K562 (cell line): Measurements from ENCODE around the gene DAB1. TPM values are rescaled to one million over a fixed set of nuclear protein-coding genes. Genes with fewer than 3 reads are reported as not detected.
A peak's percentile ranks its signal among the peaks of the same experiment; 100 is the strongest.

Source experiments
- ATAC-seq: fragments of 200-7000 bp; cut with Tn5 transposase; 3 replicates; pipeline ENCODE4 v1.9.1; 2020; ENCODE audit warnings: moderate library complexity
- BruUV-seq: library from RNA; stranded (reverse); fragments of 400-500 nt; replicated peaks from 2 replicates; lab custom pipeline; 2021; lab: Mats Ljungman, UMichigan
- CTCF ChIA-PET: fragments of 300-600 bp; formaldehyde crosslinking; extraction: SDS; loops from one replicate; lab custom pipeline; 2021; ENCODE audit warnings: low intra/inter-chr PET ratio; lab: Yijun Ruan, JAX
- POLR2A ChIA-PET: fragments of 300-600, 350-650 bp; sonication (Branson Sonifier 250); formaldehyde crosslinking; extraction: SDS; loops from one replicate; lab custom pipeline; 2021; ENCODE audit warnings: antibody characterized with exemption, inconsistent platforms; lab: Yijun Ruan, JAX
- DNase-seq, 4 experiments: peaks; one replicate each; pipeline versions ENCODE4 v3.0.0 to v3.0.0-alpha.2; 2011 to 2018; ENCODE audit warnings: low spot score in 3 of 4, mixed read lengths in 3 of 4; ENCODE audit errors: extremely low read depth in 1 of 4
- FAIRE-seq: peaks from 2 replicates; lab custom pipeline; 2011; peaks lifted over from hg19 to GRCh38; lab: Jason Lieb, UNC
- H2AFZ ChIP-seq: 2 replicates; pipeline ENCODE4 v1.6.0; 2011; ENCODE audit warnings: low read depth, low read length, control low read depth, inconsistent platforms
- H3K27ac ChIP-seq: fragments of 200-600 bp; 3 replicates; pipeline ENCODE4 v1.8.0; 2011; ENCODE audit warnings: low read depth, mild to moderate bottlenecking, control low read depth, inconsistent platforms, low read length, moderate library complexity, mixed read lengths; ENCODE audit errors: extremely low read depth
- H3K27me3 ChIP-seq, 2 experiments: fragments of 300-600 bp in 1 of 2; 2 replicates in 1 of 2; 3 replicates in 1 of 2; pipeline versions ENCODE4 v1.6.0 to v1.8.0; 2011; ENCODE audit warnings: inconsistent platforms in 2 of 2, low read length in 2 of 2, mild to moderate bottlenecking in 1 of 2, mixed read lengths in 1 of 2, moderate library complexity in 1 of 2; ENCODE audit not compliant: control insufficient read depth in 2 of 2, insufficient read depth in 2 of 2
- H3K36me3 ChIP-seq: fragments of 300-600 bp; 3 replicates; pipeline ENCODE4 v1.8.0; 2011; ENCODE audit warnings: mild to moderate bottlenecking, low read length, inconsistent platforms; ENCODE audit not compliant: control insufficient read depth, insufficient read depth
- H3K4me1 ChIP-seq, 2 experiments: fragments of 200-600 bp in 1 of 2; replicated peaks in 1 of 2; 2 replicates in 1 of 2; 3 replicates in 1 of 2; pipeline versions ENCODE4 v1.5.1 to v1.8.0; 2011; ENCODE audit warnings: inconsistent platforms in 2 of 2, low read length in 2 of 2, mild to moderate bottlenecking in 1 of 2, mixed read lengths in 1 of 2, moderate library complexity in 1 of 2; ENCODE audit not compliant: control insufficient read depth in 2 of 2, insufficient read depth in 2 of 2
- H3K4me2 ChIP-seq: 2 replicates; pipeline ENCODE4 v1.6.1; 2011; ENCODE audit warnings: low read length, control low read depth, inconsistent platforms, mixed read lengths; ENCODE audit not compliant: insufficient read depth
- H3K4me3 ChIP-seq: fragments of 200-600 bp; sonication (generic), shearing (Covaris generic); 2 replicates; pipeline ENCODE4 v1.5.1; 2016; ENCODE audit warnings: control low read depth, inconsistent platforms
- H3K79me2 ChIP-seq: fragments of 200-600 bp; 3 replicates; pipeline ENCODE4 v1.8.0; 2011; ENCODE audit warnings: low read length, inconsistent platforms; ENCODE audit not compliant: control insufficient read depth, insufficient read depth
- H3K9ac ChIP-seq, 2 experiments: 2 replicates each; pipeline versions ENCODE4 v1.6.0 to v1.6.1; 2011; ENCODE audit warnings: low read depth in 2 of 2, low read length in 2 of 2, control low read depth in 1 of 2, inconsistent platforms in 1 of 2, mild to moderate bottlenecking in 1 of 2, mixed read lengths in 1 of 2; ENCODE audit not compliant: insufficient read depth in 1 of 2
- H3K9me1 ChIP-seq: one replicate; pipeline ENCODE4 v1.6.0; 2011; ENCODE audit warnings: inconsistent platforms, mild to moderate bottlenecking, low read length, moderate library complexity; ENCODE audit not compliant: control insufficient read depth, insufficient read depth
- H3K9me3 ChIP-seq: replicated peaks from 2 replicates; pipeline ENCODE4 v1.5.1; 2011; ENCODE audit warnings: low read depth, low read length, inconsistent platforms; ENCODE audit not compliant: control insufficient read depth, insufficient read depth
- H4K20me1 ChIP-seq: replicated peaks from 2 replicates; pipeline ENCODE4 v1.6.1; 2011; ENCODE audit warnings: low read length, inconsistent platforms, mixed read lengths; ENCODE audit not compliant: control insufficient read depth, insufficient read depth
- C11orf30 ChIP-seq: fragments of 450-650 bp; IDR thresholded peaks from 2 replicates; pipeline ENCODE4 v1.6.1; 2016; ENCODE audit warnings: low read depth, mild to moderate bottlenecking
- DIDO1 ChIP-seq: fragments of 450-650 bp; IDR thresholded peaks from 2 replicates; pipeline ENCODE4 v1.6.1; 2016; ENCODE audit warnings: low read depth, missing biosample characterization, missing genetic modification characterization
- ESRRB ChIP-seq: fragments of 250-450 bp; sonication (Bioruptor Pico); IDR thresholded peaks from 2 replicates; pipeline ENCODE4 v1.5.0; 2020; ENCODE audit warnings: mild to moderate bottlenecking, moderate library complexity, borderline replicate concordance
- HSF4 ChIP-seq: fragments of 250-450 bp; sonication (Bioruptor Pico); IDR thresholded peaks from 2 replicates; pipeline ENCODE4 v2.1.2; 2022; ENCODE audit warnings: mild to moderate bottlenecking, moderate library complexity, borderline replicate concordance
- IRF1 ChIP-seq: sonication (generic); formaldehyde crosslinking; IDR thresholded peaks from 2 replicates; pipeline ENCODE4 v1.8.0; 2022; ENCODE audit warnings: missing genetic modification reagents, mild to moderate bottlenecking, borderline replicate concordance
- MYBL2 ChIP-seq, 2 experiments: fragments of 450-650 bp in 1 of 2; sonication (generic) in 1 of 2; formaldehyde crosslinking in 1 of 2; IDR thresholded peaks; 2 replicates each; pipeline versions ENCODE4 v1.6.1 to v1.8.1; 2017 to 2022; ENCODE audit warnings: borderline replicate concordance in 1 of 2, inconsistent platforms in 1 of 2, low read depth in 1 of 2, mild to moderate bottlenecking in 1 of 2, missing genetic modification reagents in 1 of 2, moderate library complexity in 1 of 2
- RBM25 ChIP-seq: fragments of 200-400 bp; formaldehyde crosslinking; IDR thresholded peaks from 2 replicates; pipeline ENCODE4 v1.6.1; 2018; ENCODE audit warnings: low read length, low read depth, moderate library complexity; ENCODE audit not compliant: severe bottlenecking
- TFAM ChIP-seq: fragments of 250-450 bp; sonication (Bioruptor Pico); conservative IDR thresholded peaks from 2 replicates; pipeline ENCODE4 v1.5.0; 2021; ENCODE audit warnings: mild to moderate bottlenecking, moderate library complexity
- TSC22D4 ChIP-seq: fragments of 450-650 bp; IDR thresholded peaks from 2 replicates; pipeline ENCODE4 v1.6.1; 2016; ENCODE audit warnings: missing genetic modification characterization, missing biosample characterization, control low read depth
- UBTF ChIP-seq, 2 experiments: IDR thresholded peaks; 2 replicates each; pipeline ENCODE4 v1.6.1; 2012; ENCODE audit warnings: improper control_type of control experiment in 2 of 2, low read depth in 2 of 2, low read length in 2 of 2, borderline replicate concordance in 1 of 2
- ZNF24 ChIP-seq: fragments of 450-650 bp; IDR thresholded peaks from 2 replicates; pipeline ENCODE4 v1.6.1; 2016
- ZNF354B ChIP-seq: fragments of 250-450 bp; sonication (Bioruptor Pico); IDR thresholded peaks from 2 replicates; pipeline ENCODE4 v1.4.0; 2020
- ZNF384 ChIP-seq: IDR thresholded peaks from 2 replicates; pipeline ENCODE4 v1.6.1; 2012; ENCODE audit warnings: low read depth, low read length, improper control_type of control experiment
- ZNF436 ChIP-seq: fragments of 250-450, 450-650 bp; sonication (Bioruptor Pico); formaldehyde crosslinking; IDR thresholded peaks from 2 replicates; pipeline ENCODE4 v1.7.0; 2020; ENCODE audit warnings: mild to moderate bottlenecking
- ZNF77 ChIP-seq: fragments of 250-450 bp; sonication (Bioruptor Pico); IDR thresholded peaks from 2 replicates; pipeline ENCODE4 v1.5.0; 2020
- WGBS: fragments of 100-300 bp; shearing (Covaris generic); methylation state at CpG from one replicate; pipeline ENCODE4 v1.1.6; 2016; ENCODE audit warnings: low coverage, mixed read lengths; ENCODE audit not compliant: insufficient coverage; ENCODE audit errors: missing lambda C conversion rate; 5-methylcytosine and 5-hydroxymethylcytosine counted together
- in situ Hi-C: fragments of 300-500 bp; cut with MboI; formaldehyde crosslinking; loops from 4 replicates; pipeline ENCODE4 v1.15.0; 2018; ENCODE audit warnings: inconsistent platforms, mixed read lengths
- intact Hi-C: fragments of 100-400 bp; cut with micrococcal nuclease; formaldehyde crosslinking; loops from 2 replicates; pipeline ENCODE4 v1.14.2; 2022
- polyA plus RNA-seq, 8 experiments: library from polyadenylated mRNA; depleted of rRNA in 4 of 8; stranded (reverse) in 5 of 8; unstranded in 3 of 8; fragments of >200 nt; fragmentation: Nextera tagmentation in 2 of 8; fragmentation: Illumina TruSeq in 1 of 8; extraction: Ambion mirVana in 2 of 8; extraction: Trizol in 1 of 8; gene quantifications; 2 replicates each; pipeline versions ENCODE4 v1.2.1 to v1.2.3, GENCODE V29; 2011 to 2014; ENCODE audit warnings: inconsistent platforms in 1 of 8, missing spikeins in 1 of 8
- total RNA-seq, 7 experiments: library from RNA; depleted of rRNA in 6 of 7; stranded (reverse); fragments of >200 nt in 6 of 7; fragmentation: Illumina TruSeq in 2 of 7; extraction: Trizol in 2 of 7; gene quantifications; 2 replicates each; pipeline versions ENCODE4 v1.2.1 to v1.2.3, GENCODE V29; 2011 to 2021; ENCODE audit warnings: low replicate concordance in 1 of 7

The DAB1 gene
- total and polyA plus RNA-seq, 9 of the 15 experiments (the other 6 are each of a cell fraction or from before 2014, with no cell fraction given) = not detected

GRCh38 chr1:57295326-57295725 is 128.5 kb downstream of the DAB1 start:
- no peaks in the 10 kb centered on the region for H3K27me3 ChIP-seq
- CTCF ChIA-PET = no interaction called here
- intact Hi-C loops = no loop called here
- POLR2A ChIA-PET = no interaction called here
- FAIRE-seq = no peak
- no TSS peak for BruUV-seq
- in situ Hi-C loops = no loop called here
- TF ChIP-seq ZNF436 (CRISPR knock-in tag) = no peak
- no peak for TF ChIP-seq IRF1 (CRISPR knock-in tag)
- TF ChIP-seq RBM25 = peak; percentile 67
- TF ChIP-seq TFAM = no peak
- TF ChIP-seq, all 486 proteins: peak for 1
- Histone ChIP-seq H3K79me2 (no peaks in the 10 kb centered on the region), H3K4me1 (no peaks in the 10 kb centered on the region), H3K9ac (no peak overlapping the region), H2AFZ (no peak overlapping the region), H3K9me1 (no peaks in the 10 kb centered on the region), H3K9me3 (no peaks in the 10 kb centered on the region), H3K4me2 (no peak overlapping the region), H4K20me1 (no peaks in the 10 kb centered on the region), H3K36me3 (no peaks in the 10 kb centered on the region), H3K27ac (no peak overlapping the region), H3K4me3 (no peak overlapping the region)
- ATAC-seq (no peak), DNase-seq (no peak)
- 0% methylated on average over 1 of the region's 1 CpG for WGBS

- DNase-seq (no peak), FAIRE-seq (no peak), ATAC-seq (no peak)
- H3K79me2 ChIP-seq = no peaks in the 10 kb centered on the region
- no peaks in the 10 kb centered on the region for H4K20me1 ChIP-seq
- H3K9me3 ChIP-seq = no peaks in the 10 kb centered on the region
- H3K4me3 ChIP-seq = no peak overlapping the region
- no peak overlapping the region for H3K9ac ChIP-seq
- no peak overlapping the region for H3K4me2 ChIP-seq
- H2AFZ ChIP-seq = no peak overlapping the region
- no TSS peak for BruUV-seq
- CTCF ChIA-PET = no interaction called here
- no peaks in the 10 kb centered on the region for H3K9me1 ChIP-seq
- H3K27ac ChIP-seq = no peak overlapping the region
- H3K36me3 ChIP-seq = no peaks in the 10 kb centered on the region
- no peaks in the 10 kb centered on the region for H3K4me1 ChIP-seq
- intact Hi-C loops (no loop called here), in situ Hi-C loops (no loop called here)
- H3K27me3 ChIP-seq = no peaks in the 10 kb centered on the region
- POLR2A ChIA-PET = no interaction called here
- TF ChIP-seq ZNF354B (CRISPR knock-in tag) (no peak), TSC22D4 (tag) (no peak), UBTF (IDR thresholded peaks at IDR 0.05; ENCODE audit: borderline replicate concordance in 1 of 2, low read depth in 2 of 2, low read length in 2 of 2) (no peak), ZNF24 (no peak), DIDO1 (no peak), MYBL2 (IDR thresholded peaks at IDR 0.05; ENCODE audit: low read depth) (no peak), MYBL2 (CRISPR knock-in tag; IDR thresholded peaks at IDR 0.05; ENCODE audit: borderline replicate concordance) (no peak), C11orf30 (no peak), HSF4 (CRISPR knock-in tag) (no peak), ZNF77 (CRISPR knock-in tag) (no peak), ESRRB (CRISPR knock-in tag) (no peak), ZNF384 (no peak)
Measured at GRCh38 chr1:57294177-57294576, 129.7 kb downstream of the DAB1 start.
